ENCODE measurements around the gene ACOXL. TPM values are rescaled to one million over a fixed set of nuclear protein-coding genes. Genes with fewer than 3 reads are reported as not detected.

Gene ACOXL
- total RNA-seq, 1 donor from 2014 or later, result 0.23 TPM

GRCh38 chr2:110771547-110772382 is 39.4 kb downstream of the ACOXL start:
- Histone ChIP-seq H4K20me1 (ENCODE audit: insufficient read depth, low read length) (no peaks in the 10 kb centered on the region), H3K9ac (ENCODE audit: low read length) (no peak overlapping the region), H3K27ac (ENCODE audit: low read depth, low read length) (no peak overlapping the region), H2AFZ (ENCODE audit: low read depth, low read length) (no peak overlapping the region), H3K4me3 (ENCODE audit: insufficient read depth, low read depth, low read length) (no peak overlapping the region), H3K4me1 (ENCODE audit: insufficient read depth, low read length) (no peaks in the 10 kb centered on the region), H3K4me2 (ENCODE audit: low read length) (no peak overlapping the region), H3K36me3 (ENCODE audit: insufficient read depth, low read length) (no peaks in the 10 kb centered on the region), H3K9me3 (ENCODE audit: insufficient read depth, low read depth, low read length) (no peaks in the 10 kb centered on the region), H3K27me3 (ENCODE audit: insufficient read depth, low read length) (peaks cover 53% of the 10 kb centered on the region), H3K79me2 (ENCODE audit: insufficient read depth, low read length) (no peaks in the 10 kb centered on the region)
- Mint-ChIP-seq H3K27me3 (ENCODE audit: low read depth, unreplicated experiment) (peaks cover 20% of the 10 kb centered on the region), H3K9me3 (ENCODE audit: unreplicated experiment) (peaks cover 3% of the 10 kb centered on the region), H3K4me3 (ENCODE audit: unreplicated experiment) (no peak overlapping the region), H3K4me1 (ENCODE audit: low read depth, unreplicated experiment) (peaks cover 2% of the 10 kb centered on the region), H3K27ac (ENCODE audit: unreplicated experiment) (no peak overlapping the region), H3K36me3 (ENCODE audit: low read depth, unreplicated experiment) (no peaks in the 10 kb centered on the region)
- no peak for DNase-seq (ENCODE audit: low read depth)
- TF ChIP-seq CTCF (IDR thresholded peaks at IDR 0.05; ENCODE audit: insufficient read depth, low read depth, low read length) (no peak), EZH2 (IDR thresholded peaks at IDR 0.05; ENCODE audit: insufficient read depth, low read length) (no peak)
- FAIRE-seq, result no peak

- H3K27me3 ChIP-seq (ENCODE audit: insufficient read depth, low read length), result peaks cover 57% of the 10 kb centered on the region
- FAIRE-seq (no peak), DNase-seq (ENCODE audit: low read depth) (no peak)
- peaks cover 2% of the 10 kb centered on the region for H3K4me1 Mint-ChIP-seq (ENCODE audit: low read depth, unreplicated experiment)
- no peaks in the 10 kb centered on the region for H4K20me1 ChIP-seq (ENCODE audit: insufficient read depth, low read length)
- peaks cover 20% of the 10 kb centered on the region for H3K27me3 Mint-ChIP-seq (ENCODE audit: low read depth, unreplicated experiment)
- no peak overlapping the region for H3K4me2 ChIP-seq (ENCODE audit: low read length)
- H3K9me3 Mint-ChIP-seq (ENCODE audit: unreplicated experiment), result no peaks in the 10 kb centered on the region
- H3K79me2 ChIP-seq (ENCODE audit: insufficient read depth, low read length), result no peaks in the 10 kb centered on the region
- no peak overlapping the region for H3K27ac ChIP-seq (ENCODE audit: low read depth, low read length)
- no peak overlapping the region for H3K4me3 Mint-ChIP-seq (ENCODE audit: unreplicated experiment)
- no peaks in the 10 kb centered on the region for H3K9me3 ChIP-seq (ENCODE audit: insufficient read depth, low read depth, low read length)
- H2AFZ ChIP-seq (ENCODE audit: low read depth, low read length), result no peak overlapping the region
- H3K36me3 ChIP-seq (ENCODE audit: insufficient read depth, low read length), result no peaks in the 10 kb centered on the region
- H3K4me3 ChIP-seq (ENCODE audit: insufficient read depth, low read depth, low read length), result no peak overlapping the region
- H3K9ac ChIP-seq (ENCODE audit: low read length), result no peak overlapping the region
- no peaks in the 10 kb centered on the region for H3K4me1 ChIP-seq (ENCODE audit: insufficient read depth, low read length)
- no peak overlapping the region for H3K27ac Mint-ChIP-seq (ENCODE audit: unreplicated experiment)
- H3K36me3 Mint-ChIP-seq (ENCODE audit: low read depth, unreplicated experiment), result no peaks in the 10 kb centered on the region
- TF ChIP-seq CTCF (IDR thresholded peaks at IDR 0.05; ENCODE audit: insufficient read depth, low read depth, low read length), result no peak
- no peak for TF ChIP-seq EZH2 (IDR thresholded peaks at IDR 0.05; ENCODE audit: insufficient read depth, low read length)
These were observed 40.0 kb downstream of the ACOXL start for GRCh38 chr2:110772383-110772755.

GRCh38 chr2:110773401-110773921 is 41.1 kb downstream of the ACOXL start:
- Histone ChIP-seq H3K27ac (ENCODE audit: low read depth, low read length) (no peak overlapping the region), H4K20me1 (ENCODE audit: insufficient read depth, low read length) (no peaks in the 10 kb centered on the region), H3K4me3 (ENCODE audit: insufficient read depth, low read depth, low read length) (no peak overlapping the region), H3K4me1 (ENCODE audit: insufficient read depth, low read length) (no peaks in the 10 kb centered on the region), H3K9me3 (ENCODE audit: insufficient read depth, low read depth, low read length) (no peaks in the 10 kb centered on the region), H3K9ac (ENCODE audit: low read length) (no peak overlapping the region), H3K27me3 (ENCODE audit: insufficient read depth, low read length) (peaks cover 55% of the 10 kb centered on the region), H2AFZ (ENCODE audit: low read depth, low read length) (no peak overlapping the region), H3K36me3 (ENCODE audit: insufficient read depth, low read length) (no peaks in the 10 kb centered on the region), H3K4me2 (ENCODE audit: low read length) (no peak overlapping the region), H3K79me2 (ENCODE audit: insufficient read depth, low read length) (no peaks in the 10 kb centered on the region)
- FAIRE-seq (no peak), DNase-seq (ENCODE audit: low read depth) (no peak)
- TF ChIP-seq EZH2 (IDR thresholded peaks at IDR 0.05; ENCODE audit: insufficient read depth, low read length) (peak; percentile 42), CTCF (IDR thresholded peaks at IDR 0.05; ENCODE audit: insufficient read depth, low read depth, low read length) (no peak)
- H3K4me1 Mint-ChIP-seq (ENCODE audit: low read depth, unreplicated experiment), result peaks cover 2% of the 10 kb centered on the region
- H3K27me3 Mint-ChIP-seq (ENCODE audit: low read depth, unreplicated experiment), result peaks cover 20% of the 10 kb centered on the region
- no peaks in the 10 kb centered on the region for H3K9me3 Mint-ChIP-seq (ENCODE audit: unreplicated experiment)
- no peak overlapping the region for H3K27ac Mint-ChIP-seq (ENCODE audit: unreplicated experiment)
- H3K4me3 Mint-ChIP-seq (ENCODE audit: unreplicated experiment), result no peak overlapping the region
- no peaks in the 10 kb centered on the region for H3K36me3 Mint-ChIP-seq (ENCODE audit: low read depth, unreplicated experiment)

Data from astrocyte (in vitro differentiated cells and primary cell).